C4-2B (cell line): Measurements from ENCODE around the gene ZNF384.

ENCODE experiments used
- CTCF ChIP-seq: fragments of 450-650 bp; conservative IDR thresholded peaks from 2 replicates; pipeline ENCODE4 v1.5.1; 2017; ENCODE audit warnings: mild to moderate bottlenecking
- ZFX ChIP-seq: fragments of 450-650 bp; IDR thresholded peaks from 2 replicates; pipeline ENCODE4 v1.6.1; 2017

GRCh38 chr12:6632026-6632983 lies 56.9 kb downstream of the ZNF384 start:
- TF ChIP-seq CTCF, result no peak
- no peak for TF ChIP-seq ZFX
